ENCODE data around the gene HPS4. TPM values are rescaled to one million over a fixed set of nuclear protein-coding genes. Genes with fewer than 3 reads are reported as not detected.

The HPS4 gene
- total RNA-seq, 1 experiment from 2014 or later, result 48.1 TPM

DNA sequence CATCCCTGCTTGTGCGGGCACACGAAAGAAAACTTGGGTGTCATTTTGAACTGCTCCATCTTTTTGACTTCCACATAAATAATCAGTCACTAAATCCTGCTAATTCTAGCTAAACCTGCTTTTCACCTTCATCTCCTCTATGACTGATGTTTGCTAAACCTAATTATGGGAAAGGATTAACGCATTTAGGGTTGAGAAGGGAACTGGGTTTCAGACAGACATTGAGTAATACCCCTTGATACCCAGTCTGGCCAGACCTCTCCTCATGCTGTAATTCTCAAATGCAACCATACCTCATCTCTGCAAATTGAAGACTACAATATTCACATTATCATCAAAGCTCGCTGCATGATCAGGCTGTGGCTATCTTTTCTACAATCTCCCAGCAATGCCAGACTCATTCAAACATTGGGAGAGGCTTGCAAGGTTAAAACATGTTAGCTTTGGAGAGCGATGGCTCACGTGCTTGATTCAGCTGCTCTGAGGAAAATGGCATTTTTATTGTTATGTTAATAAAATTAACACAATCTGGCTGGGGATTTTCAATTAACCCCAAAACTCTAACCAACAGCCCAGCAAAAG lies 2.4 kb downstream of the HPS4 start:
- Mint-ChIP-seq H3K27ac (peak overlapping the region; percentile 42; the same call in 1 of the 2 replicates), H3K36me3 (peaks cover 34% of the 10 kb centered on the region), H3K4me3 (peak overlapping the region; percentile 9; the same call in 1 of the 2 replicates), H3K27me3 (ENCODE audit: low read depth) (no peaks in the 10 kb centered on the region), H3K9me3 (no peaks in the 10 kb centered on the region), H3K4me1 (peaks cover 45% of the 10 kb centered on the region)
- POLR2A ChIA-PET, result interaction anchor here (2.2 kb wide), 1 partner anchor 176 kb away, joined by 7 read pairs; the partner anchor contains the start of gene MIAT
- CTCF ChIA-PET, result interaction anchor here (0.7 to 4.8 kb wide), 5 partner anchors 35 to 188 kb away, joined by 3 to 17 read pairs (median 4); no protein-coding TSS in a partner anchor
- ATAC-seq (no peak), DNase-seq (ENCODE audit: low spot score) (no peak)
- no peak for TF ChIP-seq ZNF121 (CRISPR knock-in tag; IDR thresholded peaks at IDR 0.05)
- no peak for TF ChIP-seq ZNF219 (CRISPR knock-in tag; IDR thresholded peaks at IDR 0.05; ENCODE audit: borderline replicate concordance)
- TF ChIP-seq, protein P1, sequence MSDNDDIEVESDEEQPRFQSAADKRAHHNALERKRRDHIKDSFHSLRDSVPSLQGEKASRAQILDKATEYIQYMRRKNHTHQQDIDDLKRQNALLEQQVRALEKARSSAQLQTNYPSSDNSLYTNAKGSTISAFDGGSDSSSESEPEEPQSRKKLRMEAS (CRISPR knock-in tag; IDR thresholded peaks at IDR 0.05), result no peak
- TF ChIP-seq CDX4 (CRISPR knock-in tag; IDR thresholded peaks at IDR 0.05; ENCODE audit: borderline replicate concordance), result no peak
- no peak for TF ChIP-seq NFE2L1 (CRISPR knock-in tag; IDR thresholded peaks at IDR 0.05)
- no peak for TF ChIP-seq GRHL2 (CRISPR knock-in tag; IDR thresholded peaks at IDR 0.05; ENCODE audit: insufficient replicate concordance, severe bottlenecking)
- TF ChIP-seq MYBL2 (CRISPR knock-in tag; IDR thresholded peaks at IDR 0.05), result no peak
- no peak for TF ChIP-seq FOXJ3 (CRISPR knock-in tag; IDR thresholded peaks at IDR 0.05; ENCODE audit: borderline replicate concordance)
- no peak for TF ChIP-seq USF1 (CRISPR knock-in tag; IDR thresholded peaks at IDR 0.05)
- TF ChIP-seq ZNF138 (CRISPR knock-in tag; conservative IDR thresholded peaks at IDR 0.05), result no peak
- TF ChIP-seq ZSCAN18 (CRISPR knock-in tag; IDR thresholded peaks at IDR 0.05), result no peak
- no peak for TF ChIP-seq SMAD4 (CRISPR knock-in tag; IDR thresholded peaks at IDR 0.05)
- TF ChIP-seq ATF1 (CRISPR knock-in tag; IDR thresholded peaks at IDR 0.05), result no peak
- TF ChIP-seq, protein P2, sequence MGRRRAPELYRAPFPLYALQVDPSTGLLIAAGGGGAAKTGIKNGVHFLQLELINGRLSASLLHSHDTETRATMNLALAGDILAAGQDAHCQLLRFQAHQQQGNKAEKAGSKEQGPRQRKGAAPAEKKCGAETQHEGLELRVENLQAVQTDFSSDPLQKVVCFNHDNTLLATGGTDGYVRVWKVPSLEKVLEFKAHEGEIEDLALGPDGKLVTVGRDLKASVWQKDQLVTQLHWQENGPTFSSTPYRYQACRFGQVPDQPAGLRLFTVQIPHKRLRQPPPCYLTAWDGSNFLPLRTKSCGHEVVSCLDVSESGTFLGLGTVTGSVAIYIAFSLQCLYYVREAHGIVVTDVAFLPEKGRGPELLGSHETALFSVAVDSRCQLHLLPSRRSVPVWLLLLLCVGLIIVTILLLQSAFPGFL (CRISPR knock-in tag; IDR thresholded peaks at IDR 0.05; ENCODE audit: borderline replicate concordance), result no peak
- no peak for TF ChIP-seq ZNF281 (CRISPR knock-in tag; IDR thresholded peaks at IDR 0.05)
- no peak for TF ChIP-seq ZNF416 (CRISPR knock-in tag; IDR thresholded peaks at IDR 0.05)

GRCh38 chr22:26480611-26480932 lies 3.0 kb downstream of the HPS4 start:
- POLR2A ChIA-PET, result no interaction called here
- TF ChIP-seq, protein P3, sequence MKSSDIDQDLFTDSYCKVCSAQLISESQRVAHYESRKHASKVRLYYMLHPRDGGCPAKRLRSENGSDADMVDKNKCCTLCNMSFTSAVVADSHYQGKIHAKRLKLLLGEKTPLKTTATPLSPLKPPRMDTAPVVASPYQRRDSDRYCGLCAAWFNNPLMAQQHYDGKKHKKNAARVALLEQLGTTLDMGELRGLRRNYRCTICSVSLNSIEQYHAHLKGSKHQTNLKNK (CRISPR knock-in tag; IDR thresholded peaks at IDR 0.05), result no peak
- no peak for TF ChIP-seq GABPB1 (CRISPR knock-in tag; IDR thresholded peaks at IDR 0.05)
- no peak for TF ChIP-seq NFYB (CRISPR knock-in tag; conservative IDR thresholded peaks at IDR 0.05; ENCODE audit: low read depth)
- TF ChIP-seq TCF7 (CRISPR knock-in tag; IDR thresholded peaks at IDR 0.05; ENCODE audit: low read depth), result no peak
- TF ChIP-seq SP1 (CRISPR knock-in tag; conservative IDR thresholded peaks at IDR 0.05), result no peak
- no peak for TF ChIP-seq CDX4 (CRISPR knock-in tag; IDR thresholded peaks at IDR 0.05; ENCODE audit: borderline replicate concordance)
- TF ChIP-seq NR3C1 (CRISPR knock-in tag; conservative IDR thresholded peaks at IDR 0.05; ENCODE audit: low read depth), result no peak
- no peak for TF ChIP-seq NR2C2 (CRISPR knock-in tag; IDR thresholded peaks at IDR 0.05)
- TF ChIP-seq, protein P4, sequence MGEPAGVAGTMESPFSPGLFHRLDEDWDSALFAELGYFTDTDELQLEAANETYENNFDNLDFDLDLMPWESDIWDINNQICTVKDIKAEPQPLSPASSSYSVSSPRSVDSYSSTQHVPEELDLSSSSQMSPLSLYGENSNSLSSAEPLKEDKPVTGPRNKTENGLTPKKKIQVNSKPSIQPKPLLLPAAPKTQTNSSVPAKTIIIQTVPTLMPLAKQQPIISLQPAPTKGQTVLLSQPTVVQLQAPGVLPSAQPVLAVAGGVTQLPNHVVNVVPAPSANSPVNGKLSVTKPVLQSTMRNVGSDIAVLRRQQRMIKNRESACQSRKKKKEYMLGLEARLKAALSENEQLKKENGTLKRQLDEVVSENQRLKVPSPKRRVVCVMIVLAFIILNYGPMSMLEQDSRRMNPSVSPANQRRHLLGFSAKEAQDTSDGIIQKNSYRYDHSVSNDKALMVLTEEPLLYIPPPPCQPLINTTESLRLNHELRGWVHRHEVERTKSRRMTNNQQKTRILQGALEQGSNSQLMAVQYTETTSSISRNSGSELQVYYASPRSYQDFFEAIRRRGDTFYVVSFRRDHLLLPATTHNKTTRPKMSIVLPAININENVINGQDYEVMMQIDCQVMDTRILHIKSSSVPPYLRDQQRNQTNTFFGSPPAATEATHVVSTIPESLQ (CRISPR knock-in tag; IDR thresholded peaks at IDR 0.05), result no peak

More at GRCh38 chr22:26480611-26480932, 3.0 kb downstream of the HPS4 start:
- H3K4me1 Mint-ChIP-seq, result peaks cover 44% of the 10 kb centered on the region
- peaks cover 34% of the 10 kb centered on the region for H3K36me3 Mint-ChIP-seq
- ATAC-seq, result no peak
- H3K27ac Mint-ChIP-seq, result no peak overlapping the region
- no peaks in the 10 kb centered on the region for H3K27me3 Mint-ChIP-seq (ENCODE audit: low read depth)
- no peaks in the 10 kb centered on the region for H3K9me3 Mint-ChIP-seq
- CTCF ChIA-PET, result interaction anchor here (0.5 kb wide), 1 partner anchor 88 kb away, joined by 3 read pairs; no protein-coding TSS in a partner anchor
- DNase-seq (ENCODE audit: low spot score), result no peak
- H3K4me3 Mint-ChIP-seq, result peak overlapping the region; percentile 12; the same call in 1 of the 2 replicates

All from WTC11 (cell line).